ENCODE data around the gene RNF103.

GRCh38 chr2:86577817-86578456, 45.7 kb downstream of the RNF103 start:
- TF ChIP-seq CTCF (IDR thresholded peaks at IDR 0.05) (no peak), POLR2A (IDR thresholded peaks at IDR 0.05) (no peak)

All from vagina (tissue), 2 donors.